Activated T-helper 1 cell treated with anti-CD3 and anti-CD28 coated beads, Interleukin-12 subunit alpha, Interleukin-12 subunit beta, Interleukin-2, Interleukin-4 antibody, amounts not matched to agents 30 ng/mL and 10 ng/mL and 1 ng/mL, durations not matched to agents 14 hours and 24 hours and 36 hours (primary cell): ENCODE results near the gene ENTPD8. TPM values are rescaled to one million over a fixed set of nuclear protein-coding genes. Genes with fewer than 3 reads are reported as not detected.

Experiments
- DNase-seq: peaks from one replicate; pipeline ENCODE4 v3.0.0; 2021; ENCODE audit warnings: low spot score
- H3K27ac Mint-ChIP-seq: one replicate; pipeline ENCODE4 v1.8.0; 2021; ENCODE audit warnings: mild to moderate bottlenecking, mixed read lengths
- H3K27me3 Mint-ChIP-seq: one replicate; pipeline ENCODE4 v1.8.0; 2022; ENCODE audit warnings: mild to moderate bottlenecking, moderate library complexity, mixed read lengths; ENCODE audit not compliant: insufficient read depth
- H3K36me3 Mint-ChIP-seq: one replicate; pipeline ENCODE4 v1.8.0; 2021; ENCODE audit warnings: low read depth, mixed read lengths
- H3K4me1 Mint-ChIP-seq: one replicate; pipeline ENCODE4 v1.8.0; 2021; ENCODE audit warnings: low read depth, mixed read lengths
- H3K4me3 Mint-ChIP-seq: one replicate; pipeline ENCODE4 v1.8.0; 2021; ENCODE audit warnings: mild to moderate bottlenecking, moderate library complexity, mixed read lengths
- H3K9me3 Mint-ChIP-seq: one replicate; pipeline ENCODE4 v1.8.0; 2021; ENCODE audit warnings: mixed read lengths
- intact Hi-C: fragments of 100-400 bp; cut with micrococcal nuclease; formaldehyde crosslinking; loops from one replicate; pipeline ENCODE4 v1.15.1; 2024
- total RNA-seq: library from RNA; stranded (reverse); gene quantifications from 2 replicates; pipeline ENCODE4 v1.2.3, GENCODE V29; 2022

Gene ENTPD8
- total RNA-seq, 1 donor from 2014 or later = not detected

DNA sequence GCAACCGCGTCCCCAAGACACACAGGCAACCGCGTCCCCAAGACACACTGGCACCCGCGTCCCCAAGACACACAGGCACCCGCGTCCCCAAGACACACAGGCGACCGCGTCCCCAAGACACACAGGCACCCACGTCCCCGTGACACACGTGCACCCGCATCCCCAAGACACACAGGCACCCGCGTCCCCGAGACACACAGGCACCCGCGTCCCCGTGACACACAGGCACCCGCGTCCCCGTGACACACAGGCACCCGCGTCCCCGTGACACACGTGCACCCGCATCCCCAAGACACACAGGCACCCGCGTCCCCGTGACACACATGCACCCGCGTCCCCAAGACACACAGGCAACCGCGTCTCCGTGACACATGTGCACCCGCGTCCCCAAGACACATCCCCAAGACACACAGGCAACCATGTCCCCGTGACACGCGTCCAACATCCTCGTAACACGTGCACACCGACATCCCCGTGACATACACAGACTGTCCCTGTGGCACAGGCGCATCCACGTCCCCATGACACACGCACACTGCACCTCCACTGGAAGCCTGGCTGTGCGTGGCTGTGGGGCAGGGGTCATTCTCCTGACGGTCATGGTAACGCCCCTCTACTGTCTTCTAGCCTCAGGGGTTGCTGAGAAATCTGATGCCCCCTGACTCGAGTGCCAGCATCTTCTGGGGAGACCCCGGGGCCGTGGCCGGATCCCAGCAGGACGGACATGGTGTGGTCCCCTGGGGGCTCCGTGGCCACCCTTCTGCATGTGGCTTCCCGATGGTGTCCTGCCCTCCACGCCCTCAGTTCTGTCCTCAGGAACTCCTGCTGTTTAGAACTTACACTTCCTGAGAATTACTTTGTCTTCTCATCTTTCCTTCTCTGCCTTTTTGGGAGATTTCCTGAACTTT is 42.3 kb downstream of the ENTPD8 start:
- Mint-ChIP-seq H3K27me3 (peaks cover 2% of the 10 kb centered on the region), H3K27ac (no peak overlapping the region), H3K4me1 (no peaks in the 10 kb centered on the region), H3K36me3 (no peaks in the 10 kb centered on the region), H3K4me3 (no peak overlapping the region), H3K9me3 (no peaks in the 10 kb centered on the region)
- intact Hi-C loops = no loop called here
- DNase-seq = no peak

DNA sequence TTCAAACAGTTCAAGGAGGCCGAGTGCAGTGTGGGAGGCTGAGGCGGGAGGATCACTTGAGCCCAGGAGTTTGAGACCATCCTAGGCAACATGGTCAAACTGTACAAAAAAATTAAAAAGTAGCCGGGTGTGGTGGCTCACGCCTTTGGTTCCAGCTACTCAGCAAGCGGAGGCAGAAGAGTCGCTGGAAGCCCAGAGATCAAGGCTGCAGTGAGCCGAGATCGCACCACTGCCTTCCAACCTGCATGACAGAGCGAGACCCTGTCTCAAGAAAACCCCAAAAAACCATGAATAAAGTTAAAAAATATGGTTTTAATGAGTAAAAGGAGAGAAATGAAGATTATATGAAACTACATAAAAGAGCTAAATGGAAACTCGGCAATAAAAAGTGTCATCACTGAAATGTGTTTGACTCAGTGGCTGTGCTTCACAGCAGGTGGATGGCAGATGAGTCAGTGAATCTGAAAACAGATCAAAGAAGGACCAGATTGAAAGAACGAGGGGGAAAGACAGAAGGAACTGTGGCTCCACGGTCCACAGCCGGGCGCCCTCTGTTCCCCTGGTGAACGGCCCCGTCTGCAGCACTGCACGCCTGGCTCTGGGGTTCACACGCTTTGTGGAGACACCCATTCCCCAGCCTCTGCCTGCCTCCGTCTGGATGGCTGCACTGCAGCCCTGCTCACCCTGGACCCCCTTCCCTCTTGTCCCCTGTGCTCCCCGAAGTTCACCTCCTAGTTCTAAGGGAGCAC is 43.3 kb downstream of the ENTPD8 start:
- peaks cover 2% of the 10 kb centered on the region for H3K27me3 Mint-ChIP-seq
- no peak for DNase-seq
- no peaks in the 10 kb centered on the region for H3K4me1 Mint-ChIP-seq
- H3K9me3 Mint-ChIP-seq = no peaks in the 10 kb centered on the region
- H3K4me3 Mint-ChIP-seq = no peak overlapping the region
- intact Hi-C loops = no loop called here
- no peak overlapping the region for H3K27ac Mint-ChIP-seq
- H3K36me3 Mint-ChIP-seq = no peaks in the 10 kb centered on the region

DNA sequence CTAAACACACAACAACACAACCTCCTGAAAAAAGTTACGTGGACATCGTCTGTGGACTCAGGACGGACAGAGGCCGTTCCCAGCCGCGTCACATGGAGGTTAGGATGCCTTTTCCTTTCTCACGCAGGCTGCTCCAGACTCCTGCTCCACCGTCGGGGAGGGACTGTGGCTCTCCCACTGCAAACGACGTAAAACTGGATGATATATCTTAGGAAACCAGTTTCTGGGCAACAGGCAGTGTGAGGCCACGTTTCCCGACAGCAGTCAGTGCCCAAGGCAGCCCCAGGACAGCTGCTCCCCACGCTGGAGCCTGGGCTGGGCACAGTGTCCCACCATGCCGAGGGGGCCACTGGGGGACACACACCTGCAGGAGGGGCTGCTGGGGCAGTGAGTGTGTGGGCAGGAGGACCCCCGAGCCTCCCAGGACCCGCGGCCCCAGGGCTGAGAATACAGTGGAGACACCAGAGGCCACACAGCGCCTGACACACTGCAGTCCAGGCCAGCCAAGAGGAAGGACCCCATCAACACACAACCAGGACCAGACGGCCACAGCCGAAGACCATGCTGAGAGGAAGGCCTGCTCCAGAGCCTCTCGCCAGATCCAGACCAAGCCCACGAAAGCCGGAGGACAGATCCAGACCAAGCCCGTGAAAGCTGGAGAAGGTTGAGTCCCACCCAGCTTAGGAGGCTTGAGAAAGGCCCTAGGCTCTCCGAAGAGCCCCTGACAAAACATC is 44.4 kb downstream of the ENTPD8 start:
- H3K36me3 Mint-ChIP-seq = no peaks in the 10 kb centered on the region
- H3K27me3 Mint-ChIP-seq = peaks cover 2% of the 10 kb centered on the region
- H3K4me1 Mint-ChIP-seq = no peaks in the 10 kb centered on the region
- no peak overlapping the region for H3K4me3 Mint-ChIP-seq
- H3K27ac Mint-ChIP-seq = no peak overlapping the region
- intact Hi-C loops = no loop called here
- no peak for DNase-seq
- H3K9me3 Mint-ChIP-seq = no peaks in the 10 kb centered on the region

DNA sequence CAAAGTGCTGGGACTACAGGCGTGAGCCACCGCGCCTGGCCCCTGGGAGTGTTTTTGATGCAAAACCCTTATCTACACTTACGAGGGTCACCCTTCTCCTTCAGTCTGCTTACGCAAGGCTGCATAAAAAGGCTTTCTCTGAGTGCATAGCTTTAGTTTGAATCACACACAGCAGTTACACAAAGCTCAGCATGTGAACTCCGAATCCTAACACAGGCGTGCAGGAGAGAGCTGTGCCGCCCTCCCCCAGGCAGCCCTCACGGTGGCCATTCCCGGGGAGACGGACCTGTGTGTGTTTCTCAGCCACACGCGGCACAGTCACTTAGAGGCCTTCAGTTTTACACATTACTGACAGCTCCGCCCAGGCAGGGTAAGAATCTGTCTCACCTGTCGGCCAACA is 44.9 kb downstream of the ENTPD8 start:
- H3K9me3 Mint-ChIP-seq = no peaks in the 10 kb centered on the region
- intact Hi-C loops = no loop called here
- DNase-seq = no peak
- H3K4me3 Mint-ChIP-seq = no peak overlapping the region
- H3K27me3 Mint-ChIP-seq = peaks cover 2% of the 10 kb centered on the region
- H3K4me1 Mint-ChIP-seq = no peaks in the 10 kb centered on the region
- H3K36me3 Mint-ChIP-seq = no peaks in the 10 kb centered on the region
- H3K27ac Mint-ChIP-seq = no peak overlapping the region

DNA sequence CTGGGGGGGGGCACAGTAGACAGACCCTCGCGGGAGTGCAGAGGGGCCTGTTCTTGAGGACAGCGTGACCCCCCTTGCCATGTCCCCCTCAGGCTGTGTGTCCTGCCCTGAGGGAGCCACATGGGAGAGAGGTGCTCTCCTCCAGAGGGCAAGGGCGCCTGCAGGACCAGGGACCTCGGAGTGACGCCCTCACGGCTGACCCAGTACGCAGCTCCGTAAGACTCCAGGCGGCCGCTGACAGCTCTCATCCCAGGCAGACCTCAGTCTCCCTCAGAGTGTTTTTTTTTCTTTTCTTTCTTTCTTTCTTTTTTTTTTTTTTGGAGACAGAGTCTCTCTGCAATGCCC is 45.5 kb downstream of the ENTPD8 start:
- Mint-ChIP-seq H3K9me3 (no peaks in the 10 kb centered on the region), H3K4me3 (no peak overlapping the region), H3K4me1 (no peaks in the 10 kb centered on the region), H3K36me3 (no peaks in the 10 kb centered on the region), H3K27ac (no peak overlapping the region), H3K27me3 (peaks cover 2% of the 10 kb centered on the region)
- intact Hi-C loops = no loop called here
- no peak for DNase-seq

DNA sequence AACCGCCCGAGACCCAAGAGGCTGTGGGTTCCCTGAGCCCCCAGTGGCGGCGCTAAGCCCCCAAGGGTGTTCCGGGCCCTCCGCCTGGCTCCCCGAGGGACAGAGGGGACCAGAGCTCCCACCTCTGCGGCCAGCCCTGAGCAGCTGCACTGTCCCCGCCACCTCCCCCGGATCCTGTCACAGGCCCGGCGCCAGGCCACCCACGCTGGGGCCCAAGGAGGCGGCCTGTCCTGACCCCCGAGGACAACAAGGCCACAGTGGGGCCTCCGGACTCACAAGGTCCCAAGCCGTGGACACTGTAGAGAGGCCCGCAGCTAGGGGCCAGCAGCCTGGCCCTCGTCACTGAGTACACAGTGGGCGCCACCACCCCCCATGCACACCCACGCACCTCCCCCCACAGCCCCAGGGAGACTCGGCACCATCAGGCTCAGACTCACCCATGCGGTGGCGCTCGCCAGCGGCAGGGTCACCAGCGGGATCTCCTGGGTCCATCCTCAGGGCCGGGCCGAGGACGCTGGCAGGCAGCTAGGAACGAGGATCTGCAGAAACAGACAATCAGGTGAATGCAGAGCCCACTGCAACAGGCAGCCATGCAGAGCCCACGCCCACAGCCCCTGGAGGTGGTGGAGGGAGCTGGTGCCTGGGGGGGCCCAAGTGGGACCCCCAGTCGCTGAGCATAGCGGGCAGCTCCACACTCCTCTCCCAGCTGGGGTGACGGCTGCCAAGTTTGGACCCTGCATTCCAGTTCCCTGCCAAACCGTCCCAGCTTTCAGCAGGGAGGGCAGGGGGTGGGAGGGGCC is 46.1 kb downstream of the ENTPD8 start:
- Mint-ChIP-seq H3K36me3 (no peaks in the 10 kb centered on the region), H3K9me3 (no peaks in the 10 kb centered on the region), H3K4me3 (no peak overlapping the region), H3K4me1 (no peaks in the 10 kb centered on the region), H3K27me3 (peaks cover 2% of the 10 kb centered on the region), H3K27ac (no peak overlapping the region)
- no peak for DNase-seq
- intact Hi-C loops = no loop called here

DNA sequence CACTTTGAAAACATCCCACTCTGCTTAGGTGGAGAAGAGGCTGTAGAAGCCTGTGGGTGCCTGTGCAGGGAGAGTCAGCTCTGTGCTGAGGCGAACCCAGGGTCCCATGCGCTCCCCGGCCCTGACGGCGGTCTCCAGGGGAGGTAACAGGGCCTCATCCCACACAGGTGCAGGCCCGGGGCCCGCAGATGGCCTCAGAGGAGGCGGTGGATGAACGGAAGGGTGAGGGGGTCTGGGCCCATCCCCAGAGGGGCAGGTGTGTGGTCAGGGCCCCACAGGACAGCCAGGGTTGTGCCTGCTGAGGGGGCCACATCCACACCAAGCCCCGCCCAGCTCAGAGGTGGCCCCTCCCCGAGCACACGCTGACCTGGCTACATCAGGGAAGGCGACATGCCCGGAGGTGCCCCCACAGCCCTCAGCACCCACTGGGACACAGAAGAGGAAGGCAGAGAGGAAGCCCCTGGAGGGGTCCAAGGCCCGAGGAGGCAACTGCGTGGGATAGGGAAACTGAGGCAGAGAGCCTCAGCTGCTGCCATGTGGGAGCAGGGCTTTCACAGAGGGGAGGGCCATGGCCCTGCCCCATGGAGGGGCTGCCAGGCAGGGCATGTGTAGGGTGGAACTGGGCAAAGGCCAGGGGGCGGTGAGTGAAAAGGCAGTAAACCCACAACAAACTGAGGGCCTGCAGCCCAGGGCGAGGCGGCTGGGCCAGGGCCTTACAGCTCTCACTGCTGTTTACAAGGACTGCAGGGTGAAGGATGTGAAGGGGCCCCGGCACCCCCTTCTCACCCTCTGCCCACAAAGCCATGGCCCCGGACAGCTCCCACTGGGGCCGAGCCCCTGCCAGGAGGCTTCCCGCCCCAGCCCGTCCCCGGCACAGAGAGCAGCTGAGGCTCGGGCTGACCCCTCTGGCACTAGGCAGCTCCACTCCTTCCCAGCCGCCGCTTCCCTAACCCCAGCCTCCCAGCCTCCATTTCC is 47.7 kb downstream of the ENTPD8 start:
- intact Hi-C loops = no loop called here
- DNase-seq = no peak

DNA sequence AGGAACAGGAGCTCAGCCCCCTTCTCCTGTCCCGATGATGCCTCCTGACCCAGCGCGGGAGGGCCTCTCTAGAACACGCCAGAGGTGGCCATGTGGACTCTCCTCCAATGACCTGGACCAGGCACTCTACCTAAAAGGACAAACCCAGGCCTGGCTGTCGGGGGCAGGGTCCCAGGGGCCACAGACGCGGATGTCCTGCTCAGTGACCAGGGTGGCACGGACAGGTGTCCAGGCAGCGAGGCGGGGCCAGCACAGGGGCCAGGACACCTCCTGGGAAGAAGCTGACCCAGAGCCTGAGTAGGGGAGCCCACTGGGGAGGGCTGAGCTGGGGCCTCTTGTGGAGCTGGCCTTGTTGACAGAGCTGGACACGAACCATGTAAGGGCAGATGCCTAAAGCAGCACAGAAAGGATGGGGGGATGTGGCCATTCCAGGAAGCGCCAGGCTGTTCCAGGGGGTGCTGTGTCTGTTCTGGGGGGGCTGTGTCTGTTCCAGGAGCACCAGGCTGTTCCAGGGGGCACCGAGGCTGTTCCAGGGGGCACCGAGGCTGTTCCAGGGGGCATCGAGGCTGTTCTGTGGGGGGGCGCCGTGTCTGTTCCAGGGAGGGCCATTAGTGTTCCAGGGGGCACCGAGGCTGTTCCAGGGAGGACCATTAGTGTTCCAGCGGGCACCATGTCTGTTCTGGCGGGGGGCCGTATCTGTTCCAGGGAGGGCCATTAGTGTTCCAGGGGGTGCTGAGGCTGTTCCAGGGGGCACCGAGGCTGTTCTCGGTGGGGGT is 48.7 kb downstream of the ENTPD8 start:
- no peaks in the 10 kb centered on the region for H3K36me3 Mint-ChIP-seq
- H3K27ac Mint-ChIP-seq = no peak overlapping the region
- H3K27me3 Mint-ChIP-seq = no peaks in the 10 kb centered on the region
- no peaks in the 10 kb centered on the region for H3K4me1 Mint-ChIP-seq
- no peaks in the 10 kb centered on the region for H3K9me3 Mint-ChIP-seq
- DNase-seq = no peak
- H3K4me3 Mint-ChIP-seq = no peak overlapping the region
- intact Hi-C loops = no loop called here

More for the DNA sequence above, 47.7 kb downstream of the ENTPD8 start:
- Mint-ChIP-seq H3K36me3 (no peaks in the 10 kb centered on the region), H3K4me1 (no peaks in the 10 kb centered on the region), H3K9me3 (no peaks in the 10 kb centered on the region), H3K4me3 (no peak overlapping the region), H3K27ac (no peak overlapping the region), H3K27me3 (peaks cover 2% of the 10 kb centered on the region)

DNA sequence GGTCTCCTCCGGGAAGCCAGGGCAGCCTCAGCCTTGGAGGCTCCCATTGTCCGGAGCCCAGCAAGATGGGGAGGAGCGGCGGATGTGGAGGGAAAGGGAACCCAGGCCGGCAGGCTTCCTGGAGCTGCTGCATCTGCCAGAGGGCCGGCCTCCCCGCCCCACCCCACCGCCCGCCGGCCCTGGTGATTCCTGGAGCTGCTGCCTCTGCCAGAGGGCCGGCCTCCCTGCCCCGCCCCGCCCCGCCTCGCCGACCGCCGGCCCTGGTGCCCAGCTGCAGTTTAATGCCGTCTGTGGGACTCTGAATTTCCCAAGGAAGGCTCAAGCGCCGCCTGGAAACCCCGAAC is 49.8 kb downstream of the ENTPD8 start:
- Mint-ChIP-seq H3K4me3 (no peak overlapping the region), H3K4me1 (no peaks in the 10 kb centered on the region), H3K36me3 (no peaks in the 10 kb centered on the region), H3K9me3 (no peaks in the 10 kb centered on the region), H3K27ac (no peak overlapping the region), H3K27me3 (no peaks in the 10 kb centered on the region)
- no peak for DNase-seq
- intact Hi-C loops = no loop called here

DNA sequence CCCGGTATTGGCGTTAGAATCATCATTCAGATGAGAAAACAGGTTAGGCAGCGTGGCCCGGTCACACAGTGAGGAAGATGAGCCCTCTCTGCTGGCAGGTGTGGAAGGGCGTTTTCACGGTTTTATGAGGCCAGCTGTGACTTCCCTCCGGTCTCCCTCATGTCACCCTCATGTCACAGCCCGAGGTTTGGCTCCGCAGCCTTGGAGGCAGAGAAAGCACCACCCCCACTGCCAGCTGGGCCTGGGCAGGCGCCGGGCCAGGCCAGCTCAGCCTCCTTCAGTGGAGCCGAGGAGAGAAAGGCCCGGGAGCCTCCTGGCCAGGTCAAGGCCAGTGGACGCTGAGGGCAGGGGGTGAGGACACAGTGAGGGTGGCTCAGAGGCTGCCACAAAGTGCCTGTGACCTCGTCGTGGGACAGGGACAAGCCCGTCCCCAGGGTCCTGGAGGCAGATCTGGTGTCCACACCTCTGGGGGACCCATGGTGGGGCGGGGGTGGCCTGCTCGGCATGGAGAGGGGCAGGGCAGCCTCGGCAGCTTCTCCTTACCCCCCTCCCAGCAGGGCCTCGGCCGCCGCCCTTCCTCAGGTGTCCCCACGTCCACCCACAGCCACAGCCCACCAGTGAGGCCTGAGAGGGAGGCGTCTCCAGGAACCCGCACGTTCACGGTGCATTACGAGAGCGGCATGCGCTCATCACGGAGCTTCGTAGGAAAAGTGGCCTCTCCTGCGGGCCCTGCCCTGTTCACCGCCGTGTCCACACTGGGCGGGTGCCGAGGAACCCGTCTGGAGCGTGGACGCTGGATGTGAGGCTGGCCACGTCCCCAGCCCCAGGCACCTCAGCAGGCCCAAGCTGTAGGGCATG is 50.4 kb downstream of the ENTPD8 start:
- Mint-ChIP-seq H3K36me3 (no peaks in the 10 kb centered on the region), H3K4me3 (no peak overlapping the region), H3K27me3 (no peaks in the 10 kb centered on the region), H3K4me1 (no peaks in the 10 kb centered on the region), H3K27ac (no peak overlapping the region), H3K9me3 (no peaks in the 10 kb centered on the region)
- no peak for DNase-seq
- intact Hi-C loops = no loop called here

DNA sequence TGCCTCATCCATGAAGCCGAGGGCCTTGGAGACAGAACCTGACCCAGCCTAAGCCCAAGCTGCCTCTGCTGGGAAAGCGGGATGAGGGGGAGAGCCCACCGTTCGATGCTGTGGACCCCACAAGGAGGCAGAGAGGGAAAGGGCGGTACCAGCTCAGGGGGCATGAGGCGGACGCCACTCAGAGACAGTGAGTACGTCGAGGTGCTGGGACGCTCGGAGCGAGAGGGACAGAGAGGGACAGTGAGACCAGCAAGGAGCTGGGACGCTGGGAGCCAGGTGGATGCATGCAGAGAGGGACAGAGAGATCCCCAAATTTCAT is 51.8 kb downstream of the ENTPD8 start:
- H3K4me1 Mint-ChIP-seq = no peaks in the 10 kb centered on the region
- H3K9me3 Mint-ChIP-seq = no peaks in the 10 kb centered on the region
- no peak overlapping the region for H3K4me3 Mint-ChIP-seq
- H3K36me3 Mint-ChIP-seq = no peaks in the 10 kb centered on the region
- no peaks in the 10 kb centered on the region for H3K27me3 Mint-ChIP-seq
- no peak for DNase-seq
- H3K27ac Mint-ChIP-seq = no peak overlapping the region
- intact Hi-C loops = no loop called here
